ENCODE data around the gene DIDO1. TPM values are rescaled to one million over a fixed set of nuclear protein-coding genes. Genes with fewer than 3 reads are reported as not detected.

The DIDO1 gene
- total and polyA plus RNA-seq, 9 of the 15 experiments (the other 6 are each of a cell fraction or from before 2014, with no cell fraction given), result 4.4 to 46.8 (median 31.2) TPM

DNA sequence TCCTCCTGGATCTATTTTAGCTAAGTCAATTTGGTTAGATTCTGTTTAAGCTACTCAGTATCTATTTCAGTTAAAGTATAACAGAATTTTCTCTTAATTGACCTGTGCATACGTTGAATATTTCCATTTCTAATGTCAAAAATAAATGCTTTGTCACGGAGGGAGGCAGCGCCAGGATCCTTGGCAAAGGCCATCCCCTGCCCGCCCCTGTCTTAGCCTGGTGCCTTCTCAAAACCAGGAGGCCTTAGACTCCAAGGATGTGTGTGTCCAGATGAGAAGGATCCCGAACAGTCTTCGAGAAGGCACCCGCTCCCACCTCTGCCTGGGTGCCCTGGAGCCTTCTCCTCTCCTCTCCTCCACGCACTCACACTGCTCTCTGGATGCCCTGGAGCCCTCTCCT lies 87.0 kb downstream of the DIDO1 start (continued):
- TF ChIP-seq, protein P1, sequence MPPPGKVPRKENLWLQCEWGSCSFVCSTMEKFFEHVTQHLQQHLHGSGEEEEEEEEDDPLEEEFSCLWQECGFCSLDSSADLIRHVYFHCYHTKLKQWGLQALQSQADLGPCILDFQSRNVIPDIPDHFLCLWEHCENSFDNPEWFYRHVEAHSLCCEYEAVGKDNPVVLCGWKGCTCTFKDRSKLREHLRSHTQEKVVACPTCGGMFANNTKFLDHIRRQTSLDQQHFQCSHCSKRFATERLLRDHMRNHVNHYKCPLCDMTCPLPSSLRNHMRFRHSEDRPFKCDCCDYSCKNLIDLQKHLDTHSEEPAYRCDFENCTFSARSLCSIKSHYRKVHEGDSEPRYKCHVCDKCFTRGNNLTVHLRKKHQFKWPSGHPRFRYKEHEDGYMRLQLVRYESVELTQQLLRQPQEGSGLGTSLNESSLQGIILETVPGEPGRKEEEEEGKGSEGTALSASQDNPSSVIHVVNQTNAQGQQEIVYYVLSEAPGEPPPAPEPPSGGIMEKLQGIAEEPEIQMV (tag; conservative IDR thresholded peaks at IDR 0.05; ENCODE audit: low read depth), result no peak
- TF ChIP-seq MAFK (IDR thresholded peaks at IDR 0.05; ENCODE audit: low read length) (no peak), PHF21A (IDR thresholded peaks at IDR 0.05; ENCODE audit: borderline replicate concordance, low read depth) (no peak), KAT8 (IDR thresholded peaks at IDR 0.05; ENCODE audit: low read depth) (no peak)

DNA sequence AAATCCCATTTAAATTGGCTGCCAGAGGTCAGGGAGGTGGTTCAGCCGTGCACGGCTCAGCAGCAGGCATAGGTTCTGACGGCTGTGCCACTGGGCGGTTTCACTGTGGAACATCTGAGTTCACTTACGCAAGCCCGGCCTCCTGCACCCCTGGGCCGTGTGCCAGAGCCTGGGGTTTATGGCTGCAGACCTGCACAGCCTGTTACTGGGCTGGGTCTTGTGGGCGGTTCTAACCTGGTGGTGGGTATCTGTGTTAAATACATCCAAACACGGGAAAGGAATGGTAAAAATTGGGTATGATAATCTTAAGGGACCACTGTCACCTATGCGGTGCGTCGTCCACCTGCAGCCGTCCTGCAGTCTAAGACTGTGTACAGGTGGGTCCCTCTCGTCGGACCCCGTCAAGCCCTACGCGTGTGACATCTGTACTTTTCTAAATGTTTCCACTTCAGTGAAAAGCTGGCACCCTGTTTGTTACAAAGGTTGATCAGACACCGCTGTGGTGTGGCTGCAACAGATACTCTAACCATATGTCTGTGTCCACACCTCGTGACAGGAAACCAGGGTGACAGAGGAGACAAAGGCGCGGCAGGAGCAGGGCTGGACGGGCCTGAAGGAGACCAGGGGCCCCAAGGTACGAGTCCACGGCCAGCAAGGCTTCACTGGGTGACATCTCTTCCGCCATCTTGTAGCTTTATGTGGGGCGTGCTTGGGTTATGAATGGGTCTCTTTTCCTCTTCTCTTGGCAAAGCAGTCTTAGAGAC lies 88.0 kb downstream of the DIDO1 start:
- 34% methylated on average over 25 of the region's 27 CpGs for WGBS (ENCODE audit: insufficient coverage, low coverage, missing lambda C conversion rate)
- DNase-seq (ENCODE audit: extremely low read depth in 1 of 4, low spot score in 3 of 4) (no peak), FAIRE-seq (no peak), ATAC-seq (peak; percentile 64)
- no peaks in the 10 kb centered on the region for H3K79me2 ChIP-seq (ENCODE audit: control insufficient read depth, insufficient read depth, low read length)
- in situ Hi-C loops (cut with MboI), result no loop called here
- H2AFZ ChIP-seq (ENCODE audit: low read depth, low read length), result peak overlapping the region; percentile 49; the same call in 1 of the 2 replicates
- no peak overlapping the region for H3K4me3 ChIP-seq
- H3K36me3 ChIP-seq (ENCODE audit: control insufficient read depth, insufficient read depth, low read length), result no peaks in the 10 kb centered on the region
- peaks cover 0 to 9% of the 10 kb centered on the region in 2 experiments; a peak in 2 of 5 replicates for H3K27me3 ChIP-seq (ENCODE audit: control insufficient read depth in 2 of 2, insufficient read depth in 2 of 2, low read length in 2 of 2)
- ChIA-PET POLR2A (interaction anchor here (0.7 kb wide), 1 partner anchor 951 kb away, joined by 3 read pairs; no protein-coding TSS in a partner anchor), CTCF (ENCODE audit: low intra/inter-chr PET ratio) (no interaction called here)
- peaks cover 6 to 38% of the 10 kb centered on the region in 2 experiments; a peak in 4 of 5 replicates for H3K4me1 ChIP-seq (replicated peaks in 1 of 2; ENCODE audit: control insufficient read depth in 2 of 2, insufficient read depth in 2 of 2, low read length in 2 of 2)
- H3K9me3 ChIP-seq (replicated peaks; ENCODE audit: control insufficient read depth, insufficient read depth, low read depth, low read length), result no peaks in the 10 kb centered on the region
- no TSS peak for BruUV-seq (replicated peaks)
- intact Hi-C loops (cut with micrococcal nuclease), result no loop called here
- no peaks in the 10 kb centered on the region for H4K20me1 ChIP-seq (replicated peaks; ENCODE audit: control insufficient read depth, insufficient read depth, low read length)
- no peak overlapping the region for H3K27ac ChIP-seq (ENCODE audit: extremely low read depth, low read depth, low read length)
- no peak overlapping the region for H3K4me2 ChIP-seq (ENCODE audit: insufficient read depth, low read length)
- H3K9ac ChIP-seq (ENCODE audit: insufficient read depth in 1 of 2, low read depth in 2 of 2, low read length in 2 of 2), result peak overlapping the region in 1 of 2 experiments; percentile 78; a peak in 2 of 4 replicates
- H3K9me1 ChIP-seq (ENCODE audit: control insufficient read depth, insufficient read depth, low read length), result no peaks in the 10 kb centered on the region
- TF ChIP-seq CEBPG (CRISPR knock-in tag; IDR thresholded peaks at IDR 0.05), result no peak
- peak in 1 of 2 experiments; percentile 51; a peak in 2 of 4 replicates for TF ChIP-seq CEBPG (tag; conservative IDR thresholded peaks at IDR 0.05 in 1 of 2, IDR thresholded peaks at IDR 0.05 in 1 of 2)
- peak; percentile 81 for TF ChIP-seq ZNF175 (CRISPR knock-in tag; IDR thresholded peaks at IDR 0.05; ENCODE audit: low read depth)
- no peak for TF ChIP-seq KLF10 (CRISPR knock-in tag; IDR thresholded peaks at IDR 0.05)
- TF ChIP-seq, protein P2, sequence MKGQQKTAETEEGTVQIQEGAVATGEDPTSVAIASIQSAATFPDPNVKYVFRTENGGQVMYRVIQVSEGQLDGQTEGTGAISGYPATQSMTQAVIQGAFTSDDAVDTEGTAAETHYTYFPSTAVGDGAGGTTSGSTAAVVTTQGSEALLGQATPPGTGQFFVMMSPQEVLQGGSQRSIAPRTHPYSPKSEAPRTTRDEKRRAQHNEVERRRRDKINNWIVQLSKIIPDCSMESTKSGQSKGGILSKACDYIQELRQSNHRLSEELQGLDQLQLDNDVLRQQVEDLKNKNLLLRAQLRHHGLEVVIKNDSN (CRISPR knock-in tag; IDR thresholded peaks at IDR 0.05), result peak; percentile 13; the same call in 1 of the 2 replicates
- TF ChIP-seq NR4A1 (CRISPR knock-in tag; IDR thresholded peaks at IDR 0.05), result no peak
- TF ChIP-seq NR4A1 (tag; IDR thresholded peaks at IDR 0.05), result peak; percentile 68; the same call in 1 of the 2 replicates
- 0 out of 2 replicates have a peak, but pooled peaks have one; percentile 12 for TF ChIP-seq ZNF239 (CRISPR knock-in tag; IDR thresholded peaks at IDR 0.05)
- no peak for TF ChIP-seq ZNF507 (tag; conservative IDR thresholded peaks at IDR 0.05)
- 0 out of 2 replicates have a peak, but pooled peaks have one; percentile 7 for TF ChIP-seq ZNF41 (CRISPR knock-in tag; conservative IDR thresholded peaks at IDR 0.05)

All from K562 (cell line).